Superior temporal gyrus (tissue), 1 donor: ENCODE measurements around the gene TDRD9.

Source experiments
- DNase-seq: peaks from one replicate; pipeline ENCODE4 v3.0.0-alpha.2; 2016; ENCODE audit errors: extremely low spot score

TDRD9 gene

DNA sequence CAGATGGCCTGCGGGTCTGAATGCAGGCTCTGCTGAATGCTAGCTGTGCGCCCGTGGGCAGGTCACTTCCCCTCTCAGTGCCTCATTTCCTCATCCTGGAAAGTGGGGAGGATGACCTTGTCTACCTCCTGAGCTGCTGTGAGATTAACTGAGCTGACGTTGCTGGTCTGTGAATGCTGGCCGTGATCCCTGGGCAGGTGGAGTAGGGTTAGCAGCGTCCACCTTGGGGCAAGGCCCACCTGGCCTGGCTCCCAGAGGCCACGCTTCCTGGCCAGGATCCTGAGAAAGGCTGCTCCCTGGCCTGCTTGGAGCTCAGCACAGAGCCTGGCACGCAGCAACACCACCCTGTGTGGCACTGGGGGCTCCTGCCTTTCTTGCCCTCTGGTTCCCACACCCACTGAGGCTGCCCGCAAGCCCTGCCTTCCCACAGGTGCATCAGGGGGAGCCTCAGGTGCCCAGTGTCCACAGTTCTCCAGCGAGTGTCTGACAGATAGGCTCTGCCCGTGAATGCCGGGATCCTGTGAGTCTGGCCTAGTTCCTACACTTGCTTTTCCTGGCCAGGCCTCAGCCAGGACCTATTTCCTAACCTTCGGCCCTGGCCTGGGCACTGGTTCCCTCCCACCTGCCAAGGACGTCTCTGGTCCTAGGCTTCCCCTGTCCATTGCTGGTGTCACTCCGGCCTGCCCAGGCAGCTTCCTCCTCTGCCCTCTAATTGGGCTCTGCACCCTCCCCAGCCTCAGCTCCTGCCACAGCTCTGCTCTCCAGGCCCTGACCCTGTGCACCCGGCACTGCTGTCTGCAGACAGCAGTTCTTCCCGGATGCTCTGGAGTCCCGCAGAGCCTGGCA is 37.2 kb upstream of the TDRD9 start:
- DNase-seq, result no peak

GRCh38 chr14:103891667-103892215 is 36.5 kb upstream of the TDRD9 start:
- no peak for DNase-seq

GRCh38 chr14:103892247-103892646 is 36.0 kb upstream of the TDRD9 start:
- DNase-seq, result no peak

DNA sequence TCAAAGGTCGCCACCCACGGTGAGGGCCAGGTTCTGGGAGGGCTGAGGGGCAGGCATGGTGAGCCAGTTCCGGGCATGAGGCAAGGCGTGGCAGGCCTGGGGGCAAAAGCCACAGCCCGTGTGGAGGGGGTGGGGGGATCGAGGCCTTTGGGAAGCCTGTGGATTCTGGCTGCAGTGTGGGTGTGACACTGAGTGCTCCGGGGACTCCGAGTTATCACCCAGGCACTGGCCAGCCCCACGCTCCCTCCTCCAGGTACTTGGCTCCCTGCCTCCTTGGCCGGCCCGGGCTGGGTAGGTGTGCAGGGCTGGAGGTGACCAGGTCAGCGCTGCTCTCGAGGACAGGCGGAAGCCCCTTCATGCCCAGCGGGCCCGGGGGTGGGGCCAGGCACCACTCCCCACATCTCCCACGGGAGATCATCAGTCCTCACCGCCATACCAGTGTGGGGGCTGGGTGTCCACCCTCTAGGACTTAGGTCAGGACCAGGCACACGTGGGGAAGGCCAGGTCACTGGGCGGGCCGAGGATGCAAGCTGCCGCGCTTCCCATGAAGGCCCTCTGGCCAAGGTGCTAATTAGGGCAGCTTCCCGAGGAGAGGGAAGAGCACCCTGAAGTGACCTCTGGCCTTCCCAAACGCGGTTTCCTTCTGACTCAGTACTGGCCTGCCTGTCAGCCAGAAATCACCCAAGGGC is 34.1 kb upstream of the TDRD9 start:
- no peak for DNase-seq

GRCh38 chr14:103894723-103895059 is 33.6 kb upstream of the TDRD9 start:
- no peak for DNase-seq

DNA sequence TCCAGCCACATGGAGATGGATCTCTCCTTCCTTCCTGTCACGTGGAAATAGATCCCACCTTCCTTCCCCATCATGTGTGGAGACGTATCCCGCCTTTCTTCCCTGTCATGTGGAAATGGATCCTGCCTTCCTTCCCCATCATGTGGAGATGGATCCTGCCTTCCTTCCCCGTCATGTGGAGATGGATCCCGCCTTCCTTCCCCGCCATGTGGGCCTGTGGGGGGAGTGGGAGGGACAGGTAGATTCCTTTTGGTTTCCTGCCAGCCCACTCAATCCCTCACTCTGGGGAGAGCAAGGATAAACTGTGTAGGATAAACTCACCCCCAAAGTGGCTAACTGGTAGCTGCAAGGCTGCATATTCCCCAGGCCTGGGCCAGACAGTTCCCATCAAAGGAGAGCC is 31.7 kb upstream of the TDRD9 start:
- no peak for DNase-seq

DNA sequence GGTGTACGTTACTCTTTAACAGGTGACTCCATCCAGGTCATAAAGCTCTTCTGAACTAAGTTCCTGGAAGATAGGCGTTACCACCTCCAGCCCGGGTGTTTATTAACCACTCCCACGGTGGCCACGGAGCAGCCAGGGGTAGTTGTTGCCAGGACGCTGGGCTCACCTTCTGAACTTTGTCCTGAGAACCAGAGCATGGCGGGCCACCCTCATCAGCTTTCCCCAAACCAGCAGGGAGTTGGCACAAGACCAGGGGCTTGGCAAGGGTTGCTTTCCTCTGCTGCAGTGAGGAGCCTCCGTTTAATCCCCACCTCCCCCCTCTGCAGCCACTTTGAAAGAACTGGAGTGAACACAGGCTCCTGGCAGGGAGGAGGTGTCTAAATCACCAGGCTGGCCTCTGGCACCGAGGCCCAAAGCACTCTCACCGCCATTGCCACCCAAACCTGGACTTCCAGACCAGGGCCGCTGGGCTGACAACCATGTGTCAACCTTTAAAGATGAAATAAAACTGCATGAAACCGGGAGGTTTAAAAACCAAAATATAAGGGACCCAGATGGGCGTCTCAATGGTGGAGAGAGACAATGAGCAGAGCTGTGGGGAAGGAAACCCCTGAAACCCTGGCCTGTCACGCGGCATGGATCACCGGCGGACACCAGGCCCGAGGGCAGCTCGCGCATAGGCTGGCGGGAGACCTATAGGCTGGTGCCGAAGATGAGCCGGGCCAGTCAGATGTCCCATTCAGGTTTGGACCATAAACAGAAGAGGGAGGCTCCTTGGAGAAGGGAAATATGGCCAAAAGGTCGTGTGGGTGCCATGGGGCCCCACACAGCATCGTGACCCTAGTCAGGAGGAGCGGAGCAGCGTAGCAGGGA is 30.9 kb upstream of the TDRD9 start:
- no peak for DNase-seq

GRCh38 chr14:103898204-103898603 is 30.1 kb upstream of the TDRD9 start:
- no peak for DNase-seq

GRCh38 chr14:103898711-103899110 is 29.5 kb upstream of the TDRD9 start:
- DNase-seq, result no peak

GRCh38 chr14:103899316-103899715 is 28.9 kb upstream of the TDRD9 start:
- DNase-seq, result no peak

GRCh38 chr14:103899833-103900232 is 28.4 kb upstream of the TDRD9 start:
- DNase-seq, result no peak

DNA sequence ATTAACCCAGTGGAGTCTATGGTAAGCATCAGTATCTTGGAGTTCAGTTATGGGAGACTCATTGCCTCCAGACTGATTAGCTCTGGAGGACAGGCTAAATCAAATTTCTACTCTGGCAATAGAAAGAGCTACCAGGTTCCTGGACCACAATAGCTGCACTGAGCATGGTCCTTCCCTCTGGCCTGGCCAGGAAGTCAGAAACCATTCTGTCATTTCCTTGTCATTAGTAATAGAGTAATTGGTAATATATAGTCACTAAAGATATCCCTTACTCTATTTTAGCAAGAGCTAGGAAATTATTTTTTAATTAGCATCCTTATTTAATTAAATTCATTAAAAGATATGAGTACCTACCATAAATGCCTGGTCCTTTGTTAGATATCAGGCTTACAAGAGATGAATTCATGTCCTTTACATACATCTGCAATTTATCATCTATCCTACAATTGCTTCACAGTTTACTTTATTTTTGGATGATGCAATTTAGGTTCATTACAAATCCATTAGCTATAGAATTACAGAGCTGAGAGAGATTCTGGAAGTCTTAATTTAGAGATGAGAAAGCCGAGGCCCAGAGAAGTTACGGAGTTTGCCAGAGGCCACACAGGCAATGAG is 23.7 kb upstream of the TDRD9 start:
- DNase-seq, result no peak

DNA sequence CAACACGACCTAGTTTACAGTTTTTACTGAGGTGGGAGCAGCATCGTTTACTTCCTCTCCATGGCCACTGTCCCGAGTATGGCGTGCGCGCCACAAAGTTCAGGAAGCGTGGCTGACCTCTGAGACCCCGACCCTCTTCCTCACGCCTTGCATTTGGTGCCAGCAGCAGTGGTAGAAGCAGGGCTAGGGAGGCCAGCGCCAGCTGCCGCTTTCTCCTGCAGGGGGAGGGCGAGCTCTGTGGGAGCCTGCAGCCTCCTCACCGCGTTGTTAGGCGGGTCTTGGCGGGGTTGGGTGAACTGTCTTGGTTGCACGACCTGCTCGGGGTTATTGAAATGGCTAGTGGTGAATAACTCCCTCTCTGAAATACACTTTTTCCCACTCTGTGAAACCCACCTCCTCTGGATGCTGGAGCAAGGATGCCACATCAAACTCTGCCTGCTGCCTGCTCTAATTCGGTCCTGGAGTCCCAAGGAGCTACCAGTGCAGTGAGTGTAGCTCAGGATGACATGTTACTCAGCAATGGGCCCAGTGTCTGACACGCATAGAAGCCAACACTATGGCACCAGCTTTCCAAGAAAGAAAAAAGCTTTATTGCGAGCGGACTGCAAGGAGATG is 22.3 kb upstream of the TDRD9 start:
- DNase-seq, result no peak

GRCh38 chr14:103908580-103908979 is 19.7 kb upstream of the TDRD9 start:
- no peak for DNase-seq

- no peak for DNase-seq
These were observed 18.6 kb upstream of the TDRD9 start for GRCh38 chr14:103909531-103910261.

GRCh38 chr14:103910262-103910935 is 17.9 kb upstream of the TDRD9 start:
- peak; percentile 85 for DNase-seq

- DNase-seq, result no peak
These were observed 17.3 kb upstream of the TDRD9 start for GRCh38 chr14:103910984-103911383.

- no peak for DNase-seq
These were observed 12.6 kb upstream of the TDRD9 start for GRCh38 chr14:103915616-103916015.

DNA sequence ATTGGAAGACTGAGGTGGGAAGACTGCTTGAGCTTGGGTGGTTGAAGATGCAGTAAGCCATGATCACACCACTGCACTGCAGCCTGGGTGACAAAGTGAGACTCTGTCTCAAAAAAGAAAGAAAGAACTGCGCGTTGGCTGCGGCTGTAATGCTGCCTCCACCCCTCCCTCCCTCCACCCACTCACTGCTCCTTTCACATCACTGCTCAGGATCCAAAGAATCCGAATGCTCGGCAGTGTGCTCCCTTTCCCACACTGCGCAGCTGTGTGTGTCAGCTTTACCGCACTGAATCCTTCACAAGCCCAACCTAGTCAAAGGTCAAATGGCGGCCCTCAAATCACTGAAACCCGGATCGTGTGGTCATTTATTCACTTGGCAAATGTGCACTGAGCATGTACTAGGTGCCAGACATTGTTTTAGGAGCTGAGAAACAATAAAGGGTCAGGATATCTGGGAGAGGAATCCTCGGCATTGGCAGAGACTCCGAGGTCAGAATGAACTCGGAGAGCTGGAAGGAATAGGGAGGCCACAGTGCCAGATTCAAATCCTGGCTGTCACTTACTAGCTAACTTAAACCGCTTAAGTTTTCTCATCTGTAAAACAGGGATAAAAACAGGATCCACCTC is 11.5 kb upstream of the TDRD9 start:
- DNase-seq, result peak; percentile 21
